CMK (cell line): ENCODE results near the gene GDPD3.
"Not testable (repeated sequence)": the region's sequence is repeated elsewhere in the genome, so short reads cannot be mapped to it uniquely, and the experiment has no call there.

Experiments used
- DNase-seq: peaks from one replicate; pipeline ENCODE4 v3.0.0-alpha.2; 2010; ENCODE audit warnings: low read depth

The GDPD3 gene, protein sequence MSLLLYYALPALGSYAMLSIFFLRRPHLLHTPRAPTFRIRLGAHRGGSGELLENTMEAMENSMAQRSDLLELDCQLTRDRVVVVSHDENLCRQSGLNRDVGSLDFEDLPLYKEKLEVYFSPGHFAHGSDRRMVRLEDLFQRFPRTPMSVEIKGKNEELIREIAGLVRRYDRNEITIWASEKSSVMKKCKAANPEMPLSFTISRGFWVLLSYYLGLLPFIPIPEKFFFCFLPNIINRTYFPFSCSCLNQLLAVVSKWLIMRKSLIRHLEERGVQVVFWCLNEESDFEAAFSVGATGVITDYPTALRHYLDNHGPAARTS

DNA sequence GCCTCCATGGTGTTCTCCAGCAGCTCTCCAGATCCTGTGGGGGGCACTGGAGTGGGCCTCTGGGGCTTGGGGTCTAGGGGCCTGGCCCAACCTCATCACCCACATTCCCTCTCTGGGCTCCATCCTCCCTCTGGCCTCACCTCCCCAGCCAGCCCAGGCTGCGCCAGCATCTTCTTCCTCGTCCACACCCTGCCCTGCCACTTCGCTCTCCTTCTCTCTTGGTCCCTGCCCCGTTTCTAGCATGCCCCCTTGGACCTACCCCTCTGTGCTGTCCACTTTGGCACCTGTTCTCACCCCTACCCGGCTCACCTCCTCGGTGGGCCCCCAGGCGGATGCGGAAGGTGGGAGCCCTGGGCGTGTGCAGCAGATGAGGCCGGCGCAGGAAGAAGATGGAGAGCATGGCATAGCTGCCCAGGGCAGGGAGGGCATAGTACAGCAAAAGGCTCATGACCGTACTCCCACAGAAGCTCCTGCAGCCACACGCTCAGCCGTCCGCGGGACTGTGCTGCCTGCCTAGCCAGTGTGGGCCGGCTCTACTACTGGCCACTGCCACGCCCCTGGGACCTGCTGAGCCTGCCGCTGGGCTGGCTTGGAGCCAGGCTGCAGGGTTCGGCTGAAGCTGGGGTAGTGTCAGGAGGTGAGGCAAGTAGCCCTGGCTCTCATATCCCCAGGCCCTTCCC, at the start of gene GDPD3:
Gene GDPD3 (minus strand): TSS at position 507 of the 680 bp plus-strand sequence. CDS start 59 bp downstream, at position 448.
- DNase-seq: no peak

DNA sequence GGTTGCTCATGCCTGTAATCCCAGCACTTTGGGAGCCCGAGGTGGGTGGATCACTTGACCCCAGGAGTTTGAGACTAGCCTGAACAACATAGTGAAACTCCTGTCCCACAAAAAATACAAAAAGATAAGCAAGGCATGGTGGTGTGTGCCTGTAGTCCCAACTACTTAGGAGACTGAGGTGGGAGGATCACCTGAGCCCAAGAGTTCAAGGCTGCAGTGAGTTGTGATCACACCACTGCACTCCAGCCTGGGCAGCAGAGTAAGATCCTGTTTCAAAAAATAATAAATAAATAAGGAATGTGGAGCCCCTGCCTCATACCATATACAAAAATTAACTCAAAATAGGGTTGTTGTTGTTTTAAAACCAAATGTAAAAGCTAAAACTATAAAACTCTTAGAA, 43.9 kb upstream of the GDPD3 start:
- no peak for DNase-seq

DNA sequence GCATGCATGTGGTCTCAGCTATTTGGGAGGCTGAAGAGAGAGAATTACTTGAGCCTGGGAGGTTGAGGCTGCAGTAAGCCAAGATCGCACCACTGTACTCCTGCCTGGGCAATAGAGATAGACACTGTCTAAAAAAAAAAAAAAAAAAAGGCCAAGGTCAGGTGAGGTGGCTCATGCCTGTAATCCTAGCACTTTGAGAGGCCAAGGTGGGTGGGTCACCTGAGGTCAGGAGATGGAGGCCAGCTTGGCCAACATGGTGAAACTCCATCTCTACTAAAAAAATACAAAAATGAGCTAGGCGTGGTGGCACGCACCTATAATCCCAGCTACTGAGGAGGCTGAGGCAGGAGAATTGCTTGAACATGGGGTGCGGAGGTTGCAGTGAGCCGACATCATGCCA, 41.9 kb upstream of the GDPD3 start:
- DNase-seq: no peak

DNA sequence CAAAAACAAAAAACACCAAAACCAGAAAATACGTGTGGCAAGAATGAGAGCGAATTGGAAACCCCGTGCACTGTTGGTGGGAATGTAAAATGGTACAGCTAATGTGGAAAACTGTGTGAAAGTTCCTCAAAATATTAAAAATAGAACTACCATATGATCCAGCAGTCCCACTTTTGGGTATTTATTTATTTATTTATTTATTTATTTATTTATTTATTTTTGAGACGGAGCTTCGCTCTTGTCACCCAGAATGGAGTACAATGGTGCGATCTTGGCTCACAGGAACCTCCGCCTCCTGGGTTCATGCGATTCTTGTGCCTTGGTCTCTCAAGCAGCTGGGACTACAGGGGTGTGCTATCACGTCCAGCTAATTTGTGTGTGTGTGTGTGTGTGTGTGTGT, 39.2 kb upstream of the GDPD3 start:
- DNase-seq: no peak

DNA sequence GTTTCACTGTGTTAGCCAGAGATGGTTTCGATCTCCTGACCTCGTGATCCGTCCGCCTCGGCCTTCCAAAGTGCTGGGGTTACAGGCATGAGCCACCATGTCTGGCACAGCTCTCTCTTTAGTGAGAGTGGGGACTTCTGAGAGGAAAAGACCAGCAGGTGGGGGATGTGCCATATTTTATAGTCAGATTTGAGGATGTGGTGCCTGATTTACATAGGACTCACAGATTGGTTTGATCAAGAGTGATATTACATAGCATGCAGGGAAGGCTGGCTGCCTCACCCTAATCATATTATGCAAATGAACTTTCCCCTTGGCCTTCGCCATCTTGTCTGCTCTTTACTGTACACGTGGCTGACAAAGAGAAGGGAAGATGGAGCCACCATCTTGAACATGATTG, 37.8 kb upstream of the GDPD3 start:
- no peak for DNase-seq

DNA sequence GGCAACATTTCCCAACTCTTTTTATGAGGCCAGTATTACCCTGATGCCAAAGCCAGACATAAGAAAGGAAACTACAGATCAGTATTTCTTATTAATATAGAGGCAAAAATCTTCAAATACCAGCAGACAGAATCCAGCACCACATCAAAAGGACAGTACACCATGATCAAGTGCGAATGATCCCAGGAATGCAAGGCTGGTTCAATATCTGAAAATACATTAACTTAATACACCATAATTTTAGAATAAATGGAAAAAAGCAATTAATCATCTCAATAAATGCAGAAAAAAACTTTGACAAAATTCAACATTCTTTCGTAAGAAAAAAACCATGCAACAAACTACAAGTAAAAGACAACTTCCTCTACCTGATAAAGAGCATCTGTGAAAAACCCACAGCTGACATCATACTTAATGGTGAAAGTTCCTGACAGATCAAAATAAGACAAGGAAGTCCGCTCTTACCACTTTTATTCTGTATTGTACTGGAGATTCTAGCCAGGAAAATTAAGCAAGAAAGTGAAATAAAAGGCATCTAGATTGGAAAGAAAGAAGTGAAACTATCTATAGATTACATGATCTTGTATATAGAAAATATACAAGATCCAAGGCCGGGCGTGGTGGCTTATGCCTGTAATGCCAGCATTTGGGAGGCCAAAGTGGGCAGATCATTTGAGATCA, 36.1 kb upstream of the GDPD3 start:
- no peak for DNase-seq

DNA sequence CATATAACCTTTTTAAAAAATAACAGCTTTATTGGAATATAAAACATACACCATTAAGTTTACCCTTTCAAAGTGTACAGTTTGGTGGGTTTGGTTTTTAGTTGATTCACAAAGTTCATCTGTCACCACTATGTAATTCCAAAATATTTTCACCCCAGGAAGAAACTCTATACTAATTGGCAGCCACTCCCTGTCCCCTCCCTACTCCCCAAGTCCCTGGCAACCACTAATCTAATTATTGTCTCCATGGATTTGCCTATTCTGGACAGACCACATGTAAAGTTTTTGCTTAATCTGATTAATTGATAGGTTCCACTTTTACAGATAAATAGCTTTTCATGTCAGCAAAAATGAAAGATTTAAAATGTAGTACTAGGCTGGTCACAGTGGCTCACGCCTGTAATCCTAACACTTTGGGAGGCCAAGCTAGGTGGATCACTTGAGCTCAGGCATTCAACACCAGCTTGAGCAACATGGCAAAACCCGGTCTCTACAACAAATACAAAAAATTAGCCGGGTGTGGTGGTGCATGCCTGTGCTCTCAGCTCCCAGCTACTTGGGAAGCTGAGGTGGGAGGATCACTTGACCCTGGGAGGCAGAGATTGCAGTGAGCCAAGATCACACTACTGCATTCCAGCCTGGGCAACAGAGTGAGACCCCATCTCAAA, 34.6 kb upstream of the GDPD3 start:
- no peak for DNase-seq

DNA sequence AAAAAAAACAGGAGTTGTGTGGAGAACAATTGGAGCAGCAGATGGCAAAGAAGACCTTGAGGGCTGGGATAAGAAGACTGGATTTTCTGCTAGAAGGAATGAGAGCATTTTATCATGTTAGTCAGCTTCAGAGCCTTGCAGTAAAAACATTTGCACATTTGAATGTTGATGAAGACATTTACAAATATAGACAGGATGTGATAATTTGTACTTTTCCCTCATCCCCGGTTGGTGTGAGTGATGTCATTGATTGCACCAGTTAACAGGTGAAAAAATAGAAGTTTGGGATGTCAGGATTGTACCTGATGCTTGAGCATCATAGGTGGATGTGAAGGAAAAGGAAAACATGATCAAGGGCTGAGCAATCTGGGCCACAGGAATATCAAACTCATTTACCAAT, 32.3 kb upstream of the GDPD3 start:
- DNase-seq: no peak

DNA sequence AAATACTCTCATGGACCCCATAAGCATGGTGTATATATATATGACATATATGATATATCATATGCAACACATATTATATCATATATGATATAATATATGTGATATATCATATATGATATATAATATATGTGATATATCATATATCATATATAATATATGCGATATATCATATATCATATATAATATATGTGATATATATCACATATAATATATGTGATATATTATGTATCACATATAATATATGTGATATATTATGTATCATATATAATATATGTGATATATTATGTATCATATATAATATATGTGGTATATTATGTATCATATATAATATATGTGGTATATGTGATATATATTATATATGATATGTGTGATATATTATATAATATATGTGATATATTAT, 31.6 kb upstream of the GDPD3 start:
- DNase-seq: no peak

DNA sequence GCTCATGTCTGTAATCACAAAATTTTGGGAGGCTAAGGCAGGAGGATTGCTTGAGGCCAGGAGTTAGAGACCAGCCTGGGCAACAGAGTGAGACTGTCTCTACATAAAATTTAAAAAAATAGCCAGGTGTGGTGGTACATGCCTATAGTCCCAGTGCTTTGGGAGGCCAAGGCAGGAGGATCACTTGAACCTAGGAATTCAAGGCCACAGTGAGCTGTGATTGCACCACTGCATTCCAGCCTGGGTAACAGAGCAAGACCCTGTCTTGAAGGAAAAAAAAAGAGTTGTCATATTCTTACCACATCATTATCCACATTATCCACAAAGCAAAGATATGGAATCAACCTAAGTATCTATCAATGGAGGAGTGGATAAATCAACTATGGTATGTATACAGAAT, 30.7 kb upstream of the GDPD3 start:
- DNase-seq: no peak

DNA sequence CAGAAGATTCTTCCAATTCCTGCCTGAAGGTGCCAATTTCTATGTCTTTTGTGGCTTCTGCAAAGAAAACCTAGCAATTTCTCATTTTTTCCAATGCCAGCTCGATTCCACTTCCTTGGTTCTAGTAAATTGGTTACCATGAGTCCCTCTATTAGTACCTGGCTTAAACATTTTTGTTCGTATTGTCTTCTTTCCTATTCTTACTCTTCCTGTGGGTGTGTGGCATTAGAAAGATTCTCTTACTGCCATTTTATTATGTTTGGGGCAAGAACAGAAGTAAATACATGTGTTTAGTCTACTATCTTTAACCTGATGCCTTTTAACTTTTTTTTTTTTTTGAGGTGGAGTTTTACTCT, 30.0 kb upstream of the GDPD3 start:
- no peak for DNase-seq

DNA sequence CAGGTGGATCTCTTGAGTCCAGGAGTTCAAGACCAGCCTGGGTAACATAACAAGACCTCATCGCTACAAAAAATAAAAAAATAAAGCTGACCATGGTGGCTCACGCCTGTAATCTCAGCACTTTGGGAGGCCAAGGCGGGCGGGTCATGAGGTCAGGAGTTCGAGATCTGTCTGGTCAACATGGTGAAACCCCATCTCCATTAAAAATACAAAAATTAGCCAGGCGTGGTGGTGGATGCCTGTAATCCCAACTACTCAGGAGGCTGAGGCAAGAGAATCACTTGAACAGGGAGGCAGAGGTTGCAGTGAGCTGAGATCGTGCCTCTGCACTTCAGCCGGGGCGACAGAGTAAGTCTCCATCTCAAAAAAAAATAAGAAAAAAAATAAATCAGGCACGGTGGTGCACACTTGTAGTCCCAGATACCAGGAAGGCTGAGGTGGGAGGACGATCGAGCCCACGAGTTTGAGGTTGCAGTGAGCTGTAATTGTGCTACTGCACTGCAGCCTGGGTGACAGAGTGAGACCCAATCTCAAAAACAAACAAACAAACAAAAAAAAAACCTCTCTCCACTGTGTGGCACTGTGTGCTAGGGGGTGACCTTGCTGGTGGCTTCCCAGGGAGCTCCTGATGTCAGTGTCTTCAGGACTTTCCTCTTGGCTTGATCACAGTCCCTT, 29.5 kb upstream of the GDPD3 start:
- no peak for DNase-seq

DNA sequence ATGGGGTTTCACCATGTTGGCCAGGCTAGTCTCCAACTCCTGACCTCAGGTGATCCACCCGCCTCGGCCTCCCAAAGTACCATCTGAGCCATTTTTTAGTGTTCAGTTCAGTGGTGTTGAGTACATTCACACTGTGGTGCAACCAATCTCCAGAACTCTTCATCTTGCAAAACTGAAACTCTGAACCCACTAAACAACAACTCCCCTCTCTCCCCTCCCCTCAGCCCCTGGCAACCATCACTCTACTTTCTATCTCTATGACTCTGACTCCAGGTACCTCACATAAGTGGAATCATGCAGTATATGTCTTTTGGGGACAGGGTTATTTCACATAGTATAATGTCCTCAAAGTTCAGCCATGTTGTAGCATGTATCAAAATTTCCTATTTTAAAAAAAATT, 28.4 kb upstream of the GDPD3 start:
- no peak for DNase-seq

DNA sequence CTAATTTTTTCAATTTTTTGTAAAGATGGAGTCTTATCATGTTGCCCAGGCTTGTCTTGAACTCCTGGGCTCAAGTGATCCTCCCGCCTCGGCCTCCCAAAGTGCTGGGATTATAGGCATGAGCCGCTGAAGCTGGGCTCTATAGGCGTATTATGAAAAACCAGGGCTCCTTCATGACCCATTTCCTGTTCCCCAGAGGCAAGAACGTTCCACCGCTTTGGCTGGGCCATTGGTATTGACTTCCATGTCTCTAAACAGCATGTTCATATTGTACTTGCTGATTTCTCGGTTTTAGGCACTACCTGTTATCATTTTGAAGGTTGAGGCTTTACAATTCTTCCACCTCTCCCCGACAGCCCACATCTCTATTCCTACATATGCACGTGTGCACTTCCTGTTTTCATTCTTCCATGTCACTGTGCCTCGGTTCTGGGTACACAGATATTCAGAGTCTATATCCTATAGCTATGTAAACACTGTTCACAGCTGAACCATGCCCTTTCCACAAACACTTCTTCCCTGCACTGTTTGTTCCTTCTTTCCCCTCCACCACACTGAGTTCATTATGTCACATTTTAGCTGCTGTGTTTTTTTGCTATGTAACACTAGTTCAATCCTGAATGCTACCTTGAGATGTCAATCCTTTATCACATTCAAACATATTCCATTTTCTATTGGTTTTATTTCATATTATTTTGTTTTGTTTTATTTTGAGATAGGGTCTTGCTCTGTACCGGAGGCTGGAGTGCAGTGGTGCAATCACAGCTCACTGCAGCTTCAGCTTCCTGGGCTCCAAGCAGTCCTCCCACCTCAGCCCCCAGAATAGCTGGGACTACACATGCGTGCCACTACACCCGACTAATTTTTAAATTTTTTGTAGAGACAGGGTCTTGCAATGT, 26.5 kb upstream of the GDPD3 start:
- no peak for DNase-seq

DNA sequence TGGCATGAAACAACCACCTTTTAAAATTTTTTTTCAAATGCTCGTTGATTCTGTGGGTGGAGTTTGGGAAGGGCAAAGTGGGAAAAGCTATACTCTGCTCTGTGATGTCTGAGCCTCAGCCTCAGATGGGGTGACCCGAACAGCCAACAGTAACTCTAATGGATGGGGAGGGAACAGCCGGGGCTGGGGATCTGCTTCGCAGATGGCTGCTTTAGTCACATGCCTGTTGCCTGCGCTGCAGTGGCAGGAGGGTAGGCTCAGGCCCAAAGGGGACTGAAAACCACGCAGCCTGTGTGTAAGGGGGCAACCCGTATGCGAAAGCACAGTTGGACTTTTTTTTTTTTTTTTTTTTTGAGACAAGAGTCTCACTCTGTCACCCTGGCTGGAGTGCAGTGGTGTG, 24.6 kb upstream of the GDPD3 start:
- DNase-seq: no peak

DNA sequence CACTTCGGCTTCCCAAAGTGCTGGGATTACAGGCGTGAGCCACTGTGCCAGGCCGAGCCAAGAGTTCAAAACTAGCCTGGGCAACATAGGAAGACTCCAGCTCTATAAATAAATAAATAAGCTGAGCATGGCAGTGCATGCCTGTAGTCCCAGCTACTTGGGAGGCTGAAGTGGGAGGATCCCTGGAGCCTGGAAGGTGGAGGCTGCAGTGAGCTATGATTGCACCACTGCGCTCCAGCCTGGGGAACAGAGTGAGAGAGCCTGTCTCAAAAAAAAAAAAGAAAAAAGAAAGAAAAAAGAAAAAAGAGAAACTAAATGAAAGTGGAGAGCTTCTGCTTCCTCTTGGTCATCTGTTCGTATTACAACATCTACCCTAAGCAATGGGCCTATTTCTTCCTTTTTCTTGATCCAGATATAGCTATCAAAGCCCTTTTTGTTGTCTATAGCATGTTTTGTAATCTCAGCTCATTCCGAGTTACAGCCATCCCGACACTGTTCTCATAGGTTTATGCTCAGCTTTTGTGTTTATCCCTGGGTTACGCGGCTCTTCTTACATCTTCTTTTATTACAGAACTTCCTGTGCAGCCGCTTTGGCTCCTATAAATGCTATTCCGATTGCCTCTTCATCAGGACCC, 23.8 kb upstream of the GDPD3 start:
- no peak for DNase-seq

DNA sequence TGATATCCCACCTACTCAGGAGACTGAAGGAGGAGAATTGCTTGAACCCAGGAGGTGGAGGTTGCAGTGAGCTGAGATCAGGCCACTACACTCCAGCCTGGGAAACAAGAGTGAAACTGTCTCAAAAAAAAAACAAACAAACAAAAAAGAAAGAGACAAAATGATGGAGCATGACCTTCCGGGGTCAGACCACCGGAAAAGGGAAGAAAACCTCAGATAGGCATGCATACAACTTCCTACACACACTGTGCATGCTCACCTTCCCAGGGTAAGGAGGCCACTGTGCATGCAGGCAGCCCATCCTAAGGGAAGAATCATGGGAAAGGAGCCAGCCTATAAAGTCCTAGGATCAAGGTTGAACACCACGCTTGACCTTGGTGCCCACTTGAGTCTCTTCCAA, 19.3 kb upstream of the GDPD3 start:
- no peak for DNase-seq

DNA sequence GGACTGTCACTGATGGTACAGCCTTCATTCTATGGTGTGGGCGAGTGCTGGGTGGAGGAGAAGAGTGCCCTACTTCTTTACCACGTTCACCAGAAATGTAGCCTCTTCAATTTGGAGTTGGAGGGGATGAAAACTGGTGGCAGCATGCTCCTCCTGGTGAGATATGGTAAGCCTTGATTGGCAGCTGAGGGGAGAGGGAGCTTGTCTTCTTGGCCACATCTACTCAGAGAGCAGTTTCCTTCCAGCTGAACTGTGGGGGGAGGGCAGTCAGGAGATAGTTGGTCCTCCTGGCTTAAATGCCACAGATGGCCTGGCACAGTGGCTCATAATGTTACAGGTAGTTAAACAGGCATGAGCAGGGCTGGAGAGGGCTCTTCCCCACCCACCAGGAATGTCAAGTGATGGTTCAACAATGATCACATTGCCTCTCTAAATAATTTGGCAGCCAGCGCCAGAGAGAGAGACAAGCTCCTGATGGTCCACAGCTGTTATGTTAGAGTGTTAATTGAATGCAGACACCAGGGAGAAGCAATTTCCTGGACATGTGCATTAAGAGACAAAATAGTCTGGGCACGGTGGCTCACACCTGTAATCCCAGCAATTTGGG, 18.6 kb upstream of the GDPD3 start:
- no peak for DNase-seq

DNA sequence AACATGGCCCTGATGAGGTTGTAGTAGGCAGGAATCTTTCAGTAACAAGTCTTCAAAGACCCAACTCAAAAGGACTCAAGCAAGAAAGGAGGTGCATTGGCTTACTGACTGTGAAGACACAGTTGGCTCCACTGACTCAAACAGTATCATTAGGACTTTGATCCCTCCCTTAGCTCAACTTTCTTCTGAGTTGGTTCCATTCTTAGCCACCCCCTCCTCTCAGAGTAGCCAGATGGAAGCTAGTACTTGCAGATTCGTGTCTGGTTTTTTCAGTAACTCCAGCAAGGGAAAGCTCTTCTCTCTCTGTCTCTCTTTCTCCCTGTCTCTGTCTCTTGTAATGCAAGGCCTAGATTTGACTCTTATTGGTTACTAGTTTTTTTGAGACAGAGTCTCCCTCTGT, 14.7 kb upstream of the GDPD3 start:
- no peak for DNase-seq

DNA sequence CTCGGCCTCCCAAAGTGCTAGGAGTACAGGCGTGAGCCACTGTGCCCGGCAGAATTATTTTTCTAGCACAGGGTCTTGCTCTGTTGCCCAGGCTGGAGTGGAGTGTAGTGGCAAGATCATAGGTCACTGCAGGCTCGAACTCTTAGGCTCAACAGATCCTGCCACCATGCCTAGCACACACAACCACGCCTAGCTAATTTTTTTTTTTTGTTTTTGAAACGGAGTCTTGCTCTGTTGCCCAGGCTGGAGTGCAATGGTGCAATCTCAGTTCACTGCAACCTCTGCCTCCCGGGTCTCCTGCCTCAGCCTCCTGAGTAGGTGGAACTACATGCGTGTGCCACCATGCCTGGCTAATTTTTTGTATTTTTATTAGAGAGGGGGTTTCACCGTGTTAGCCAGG, 12.4 kb upstream of the GDPD3 start:
- not testable (repeated sequence) for DNase-seq
